ENCODE data around the gene DDX25. TPM values are rescaled to one million over a fixed set of nuclear protein-coding genes. Genes with fewer than 3 reads are reported as not detected.

DDX25 gene
- total and polyA plus RNA-seq, 9 of the 15 experiments (the other 6 are each of a cell fraction or from before 2014, with no cell fraction given), result not detected

DNA sequence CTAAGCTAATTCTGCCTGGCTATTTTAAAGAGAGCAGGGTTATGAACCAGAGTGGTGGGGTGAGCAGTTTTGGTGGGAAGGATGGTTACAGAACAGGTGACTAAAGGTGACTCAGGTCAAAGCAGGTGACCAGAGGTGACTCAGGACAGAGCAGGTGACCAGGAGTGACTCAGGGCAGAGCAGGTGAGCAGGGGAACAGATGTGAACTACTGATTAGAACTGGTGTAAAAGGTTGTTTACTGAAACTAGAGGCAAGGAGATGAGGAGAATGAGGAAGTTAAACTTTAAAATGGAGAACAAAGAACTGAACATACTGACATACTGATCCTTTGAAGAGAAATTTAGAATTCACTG, 32.2 kb upstream of the DDX25 start:
- POLR2A ChIA-PET, result no interaction called here
- no peaks in the 10 kb centered on the region for H3K9me1 ChIP-seq (ENCODE audit: control insufficient read depth, insufficient read depth, low read length)
- H3K36me3 ChIP-seq (ENCODE audit: control insufficient read depth, insufficient read depth, low read length), result no peaks in the 10 kb centered on the region
- intact Hi-C loops (cut with micrococcal nuclease), result loop anchor here (5.0 kb wide), 4 partner anchors 100 to 910 kb away; partner anchors contain the start of gene CHEK1
- in situ Hi-C loops (cut with MboI), result loop anchor here (10.0 kb wide), 2 partner anchors 317 to 447 kb away; no protein-coding TSS in a partner anchor
- TF ChIP-seq ZEB2 (IDR thresholded peaks at IDR 0.05) (0 out of 2 replicates have a peak, but pooled peaks have one; percentile 52), TOE1 (IDR thresholded peaks at IDR 0.05; ENCODE audit: borderline replicate concordance) (no peak), TOE1 (CRISPR knock-in tag; IDR thresholded peaks at IDR 0.05; ENCODE audit: borderline replicate concordance, low read depth) (no peak), SRSF3 (IDR thresholded peaks at IDR 0.05; ENCODE audit: insufficient read depth, low read length) (no peak), ZNF121 (CRISPR knock-in tag; conservative IDR thresholded peaks at IDR 0.05) (no peak)
- TF ChIP-seq, protein P1, sequence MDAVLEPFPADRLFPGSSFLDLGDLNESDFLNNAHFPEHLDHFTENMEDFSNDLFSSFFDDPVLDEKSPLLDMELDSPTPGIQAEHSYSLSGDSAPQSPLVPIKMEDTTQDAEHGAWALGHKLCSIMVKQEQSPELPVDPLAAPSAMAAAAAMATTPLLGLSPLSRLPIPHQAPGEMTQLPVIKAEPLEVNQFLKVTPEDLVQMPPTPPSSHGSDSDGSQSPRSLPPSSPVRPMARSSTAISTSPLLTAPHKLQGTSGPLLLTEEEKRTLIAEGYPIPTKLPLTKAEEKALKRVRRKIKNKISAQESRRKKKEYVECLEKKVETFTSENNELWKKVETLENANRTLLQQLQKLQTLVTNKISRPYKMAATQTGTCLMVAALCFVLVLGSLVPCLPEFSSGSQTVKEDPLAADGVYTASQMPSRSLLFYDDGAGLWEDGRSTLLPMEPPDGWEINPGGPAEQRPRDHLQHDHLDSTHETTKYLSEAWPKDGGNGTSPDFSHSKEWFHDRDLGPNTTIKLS (IDR thresholded peaks at IDR 0.05; ENCODE audit: borderline replicate concordance, low read depth), result no peak
- TF ChIP-seq, protein P2, sequence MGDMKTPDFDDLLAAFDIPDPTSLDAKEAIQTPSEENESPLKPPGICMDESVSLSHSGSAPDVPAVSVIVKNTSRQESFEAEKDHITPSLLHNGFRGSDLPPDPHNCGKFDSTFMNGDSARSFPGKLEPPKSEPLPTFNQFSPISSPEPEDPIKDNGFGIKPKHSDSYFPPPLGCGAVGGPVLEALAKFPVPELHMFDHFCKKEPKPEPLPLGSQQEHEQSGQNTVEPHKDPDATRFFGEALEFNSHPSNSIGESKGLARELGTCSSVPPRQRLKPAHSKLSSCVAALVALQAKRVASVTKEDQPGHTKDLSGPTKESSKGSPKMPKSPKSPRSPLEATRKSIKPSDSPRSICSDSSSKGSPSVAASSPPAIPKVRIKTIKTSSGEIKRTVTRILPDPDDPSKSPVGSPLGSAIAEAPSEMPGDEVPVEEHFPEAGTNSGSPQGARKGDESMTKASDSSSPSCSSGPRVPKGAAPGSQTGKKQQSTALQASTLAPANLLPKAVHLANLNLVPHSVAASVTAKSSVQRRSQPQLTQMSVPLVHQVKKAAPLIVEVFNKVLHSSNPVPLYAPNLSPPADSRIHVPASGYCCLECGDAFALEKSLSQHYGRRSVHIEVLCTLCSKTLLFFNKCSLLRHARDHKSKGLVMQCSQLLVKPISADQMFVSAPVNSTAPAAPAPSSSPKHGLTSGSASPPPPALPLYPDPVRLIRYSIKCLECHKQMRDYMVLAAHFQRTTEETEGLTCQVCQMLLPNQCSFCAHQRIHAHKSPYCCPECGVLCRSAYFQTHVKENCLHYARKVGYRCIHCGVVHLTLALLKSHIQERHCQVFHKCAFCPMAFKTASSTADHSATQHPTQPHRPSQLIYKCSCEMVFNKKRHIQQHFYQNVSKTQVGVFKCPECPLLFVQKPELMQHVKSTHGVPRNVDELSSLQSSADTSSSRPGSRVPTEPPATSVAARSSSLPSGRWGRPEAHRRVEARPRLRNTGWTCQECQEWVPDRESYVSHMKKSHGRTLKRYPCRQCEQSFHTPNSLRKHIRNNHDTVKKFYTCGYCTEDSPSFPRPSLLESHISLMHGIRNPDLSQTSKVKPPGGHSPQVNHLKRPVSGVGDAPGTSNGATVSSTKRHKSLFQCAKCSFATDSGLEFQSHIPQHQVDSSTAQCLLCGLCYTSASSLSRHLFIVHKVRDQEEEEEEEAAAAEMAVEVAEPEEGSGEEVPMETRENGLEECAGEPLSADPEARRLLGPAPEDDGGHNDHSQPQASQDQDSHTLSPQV (IDR thresholded peaks at IDR 0.05), result no peak
- DNase-seq (ENCODE audit: extremely low read depth in 1 of 4, low spot score in 3 of 4) (no peak), ATAC-seq (no peak), FAIRE-seq (no peak)
- no peaks in the 10 kb centered on the region for H3K27me3 ChIP-seq (ENCODE audit: control insufficient read depth in 2 of 2, insufficient read depth in 2 of 2, low read length in 2 of 2)
- no peaks in the 10 kb centered on the region; the same call in 1 of the 2 replicates for H3K9me3 ChIP-seq (replicated peaks; ENCODE audit: control insufficient read depth, insufficient read depth, low read depth, low read length)
- peaks cover 0 to 3% of the 10 kb centered on the region in 2 experiments; a peak in 2 of 5 replicates for H3K4me1 ChIP-seq (replicated peaks in 1 of 2; ENCODE audit: control insufficient read depth in 2 of 2, insufficient read depth in 2 of 2, low read length in 2 of 2)
- no peak overlapping the region for H3K27ac ChIP-seq (ENCODE audit: extremely low read depth, low read depth, low read length)
- H4K20me1 ChIP-seq (replicated peaks; ENCODE audit: control insufficient read depth, insufficient read depth, low read length), result no peaks in the 10 kb centered on the region
- no peak overlapping the region for H3K4me3 ChIP-seq
- CTCF ChIA-PET (ENCODE audit: low intra/inter-chr PET ratio), result interaction anchor here (1.3 kb wide), 1 partner anchor 911 kb away, joined by 3 read pairs; no protein-coding TSS in a partner anchor
- no peaks in the 10 kb centered on the region for H3K79me2 ChIP-seq (ENCODE audit: control insufficient read depth, insufficient read depth, low read length)
- H3K4me2 ChIP-seq (ENCODE audit: insufficient read depth, low read length), result no peak overlapping the region
- no peak overlapping the region for H2AFZ ChIP-seq (ENCODE audit: low read depth, low read length)
- H3K9ac ChIP-seq (ENCODE audit: insufficient read depth in 1 of 2, low read depth in 2 of 2, low read length in 2 of 2), result no peak overlapping the region
- no TSS peak for BruUV-seq (replicated peaks)

Measured in K562 (cell line).